WTC11 (cell line): ENCODE data around the gene ATP9A. TPM values are rescaled to one million over a fixed set of nuclear protein-coding genes. Genes with fewer than 3 reads are reported as not detected.

Experiments
- ATAC-seq: fragments of 200-7000 bp; cut with Tn5 transposase; 2 replicates; pipeline ENCODE4 v1.10.0; 2021; ENCODE audit warnings: mild to moderate bottlenecking, moderate library complexity
- CTCF ChIA-PET: fragments of 300-600 bp; sonication (Branson Sonifier 250); formaldehyde crosslinking; loops from one replicate; lab custom pipeline; 2021; ENCODE audit warnings: antibody characterized with exemption; lab: Charles Lee
- POLR2A ChIA-PET: fragments of 350-600 bp; sonication (Branson Sonifier 250); formaldehyde crosslinking; loops from one replicate; lab custom pipeline; 2021; ENCODE audit warnings: antibody characterized with exemption; lab: Charles Lee
- DNase-seq: peaks from one replicate; pipeline ENCODE4 v3.0.0; 2021; ENCODE audit warnings: low spot score
- H3K27ac Mint-ChIP-seq: 2 replicates; pipeline ENCODE4 v1.8.0; 2021; ENCODE audit warnings: mixed read lengths
- H3K27me3 Mint-ChIP-seq: 2 replicates; pipeline ENCODE4 v1.8.0; 2021; ENCODE audit warnings: low read depth, mild to moderate bottlenecking, moderate library complexity, mixed read lengths
- H3K36me3 Mint-ChIP-seq: 2 replicates; pipeline ENCODE4 v1.8.0; 2021; ENCODE audit warnings: mixed read lengths
- H3K4me1 Mint-ChIP-seq: 2 replicates; pipeline ENCODE4 v1.8.0; 2022; ENCODE audit warnings: mixed read lengths
- H3K4me3 Mint-ChIP-seq: 2 replicates; pipeline ENCODE4 v1.8.0; 2021; ENCODE audit warnings: mild to moderate bottlenecking, moderate library complexity, mixed read lengths
- H3K9me3 Mint-ChIP-seq: 2 replicates; pipeline ENCODE4 v1.8.0; 2021; ENCODE audit warnings: mixed read lengths
- CBFB ChIP-seq: sonication (generic); formaldehyde crosslinking; IDR thresholded peaks from 2 replicates; pipeline ENCODE4 v1.8.1; 2022; ENCODE audit warnings: mild to moderate bottlenecking, low read depth, missing genetic modification reagents
- CREB1 ChIP-seq: sonication (generic); formaldehyde crosslinking; IDR thresholded peaks from 2 replicates; pipeline ENCODE4 v1.8.0; 2023; ENCODE audit warnings: mild to moderate bottlenecking, missing genetic modification reagents
- GTF2I ChIP-seq: fragments of 250-450 bp; sonication (Bioruptor Pico); conservative IDR thresholded peaks from 2 replicates; pipeline ENCODE4 v1.4.0; 2021; ENCODE audit warnings: mild to moderate bottlenecking
- KAT7 ChIP-seq: sonication (generic); formaldehyde crosslinking; IDR thresholded peaks from 2 replicates; pipeline ENCODE4 v1.8.1; 2023; ENCODE audit warnings: missing genetic modification reagents, mild to moderate bottlenecking, borderline replicate concordance
- NR2C2 ChIP-seq: sonication (generic); formaldehyde crosslinking; IDR thresholded peaks from 2 replicates; pipeline ENCODE4 v1.8.0; 2022; ENCODE audit warnings: mild to moderate bottlenecking, missing genetic modification reagents
- TP53 ChIP-seq: sonication (generic); formaldehyde crosslinking; IDR thresholded peaks from 2 replicates; pipeline ENCODE4 v1.8.1; 2023; ENCODE audit warnings: mild to moderate bottlenecking, missing genetic modification reagents
- ZNF317 ChIP-seq: sonication (generic); formaldehyde crosslinking; IDR thresholded peaks from 2 replicates; pipeline ENCODE4 v1.8.1; 2023; ENCODE audit warnings: low read depth, mild to moderate bottlenecking, moderate library complexity, missing genetic modification reagents, borderline replicate concordance
- ZNF396 ChIP-seq: fragments of 250-450 bp; sonication (Bioruptor Pico); IDR thresholded peaks from 2 replicates; pipeline ENCODE4 v1.8.0; 2021; ENCODE audit warnings: mild to moderate bottlenecking, moderate library complexity, borderline replicate concordance
- ZNF423 ChIP-seq: fragments of 250-450 bp; sonication (Bioruptor Pico); IDR thresholded peaks from 2 replicates; pipeline ENCODE4 v2.1.2; 2022; ENCODE audit warnings: mild to moderate bottlenecking, moderate library complexity
- ZNF671 ChIP-seq: fragments of 250-450 bp; sonication (Bioruptor Pico); IDR thresholded peaks from 2 replicates; pipeline ENCODE4 v1.8.0; 2021; ENCODE audit warnings: mild to moderate bottlenecking
- total RNA-seq: library from RNA; stranded (reverse); gene quantifications from 3 replicates; pipeline ENCODE4 v1.2.3, GENCODE V29; 2021
- TF ChIP-seq, protein P1 (sequence below): sonication (generic); formaldehyde crosslinking; IDR thresholded peaks from 2 replicates; pipeline ENCODE4 v1.8.1; 2023; ENCODE audit warnings: mild to moderate bottlenecking, missing genetic modification reagents, moderate library complexity
- TF ChIP-seq, protein P2 (sequence below): sonication (generic); formaldehyde crosslinking; IDR thresholded peaks from 2 replicates; pipeline ENCODE4 v1.8.0; 2022; ENCODE audit warnings: mild to moderate bottlenecking, missing genetic modification reagents
- TF ChIP-seq, protein P3 (sequence below): sonication (generic); formaldehyde crosslinking; IDR thresholded peaks from 2 replicates; pipeline ENCODE4 v1.8.1; 2023; ENCODE audit warnings: mild to moderate bottlenecking, missing genetic modification reagents, moderate library complexity
- TF ChIP-seq, protein P4 (sequence below): sonication (generic); formaldehyde crosslinking; IDR thresholded peaks from 2 replicates; pipeline ENCODE4 v1.8.1; 2022; ENCODE audit warnings: low read depth, mild to moderate bottlenecking, moderate library complexity, missing genetic modification reagents, borderline replicate concordance
- TF ChIP-seq, protein P5 (sequence below): sonication (generic); formaldehyde crosslinking; IDR thresholded peaks from 2 replicates; pipeline ENCODE4 v1.8.0; 2022; ENCODE audit warnings: mild to moderate bottlenecking, missing genetic modification reagents
- TF ChIP-seq, protein P6 (sequence below): fragments of 250-450 bp; sonication (Bioruptor Pico); conservative IDR thresholded peaks from 2 replicates; pipeline ENCODE4 v1.9.0; 2021; ENCODE audit warnings: mild to moderate bottlenecking
- TF ChIP-seq, protein P7 (sequence below): sonication (generic); formaldehyde crosslinking; IDR thresholded peaks from 2 replicates; pipeline ENCODE4 v1.8.0; 2023; ENCODE audit warnings: mild to moderate bottlenecking, missing genetic modification reagents

ATP9A gene
- total RNA-seq, 1 experiment from 2014 or later = 5.0 TPM

DNA sequence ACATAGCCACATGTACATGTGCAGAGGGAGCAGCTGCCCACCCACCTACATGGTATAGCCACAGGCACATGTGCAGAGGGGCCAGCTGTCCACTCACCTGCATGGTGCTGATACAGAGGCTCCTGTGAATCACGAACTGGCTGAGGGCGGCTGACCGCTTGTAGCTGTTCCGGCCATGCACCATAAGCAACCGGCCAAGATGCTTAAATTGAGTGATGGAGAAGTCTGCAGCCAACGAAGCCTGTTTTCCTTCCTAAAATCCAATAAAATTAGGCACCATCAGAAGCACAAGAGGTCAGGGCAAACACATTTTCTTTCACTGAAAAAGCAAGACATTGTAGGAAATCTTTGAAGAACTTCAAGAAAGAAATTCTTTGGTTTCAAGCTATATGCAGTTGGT is 154.6 kb downstream of the ATP9A start (continued):
- TF ChIP-seq, protein P1, sequence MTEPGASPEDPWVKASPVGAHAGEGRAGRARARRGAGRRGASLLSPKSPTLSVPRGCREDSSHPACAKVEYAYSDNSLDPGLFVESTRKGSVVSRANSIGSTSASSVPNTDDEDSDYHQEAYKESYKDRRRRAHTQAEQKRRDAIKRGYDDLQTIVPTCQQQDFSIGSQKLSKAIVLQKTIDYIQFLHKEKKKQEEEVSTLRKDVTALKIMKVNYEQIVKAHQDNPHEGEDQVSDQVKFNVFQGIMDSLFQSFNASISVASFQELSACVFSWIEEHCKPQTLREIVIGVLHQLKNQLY (CRISPR knock-in tag) = no peak
- TF ChIP-seq CREB1 (no peak), KAT7 (CRISPR knock-in tag) (no peak), ZNF423 (CRISPR knock-in tag) (no peak), NR2C2 (CRISPR knock-in tag) (no peak), ZNF671 (CRISPR knock-in tag) (no peak), GTF2I (no peak), CBFB (CRISPR knock-in tag) (no peak)
- TF ChIP-seq, protein P2, sequence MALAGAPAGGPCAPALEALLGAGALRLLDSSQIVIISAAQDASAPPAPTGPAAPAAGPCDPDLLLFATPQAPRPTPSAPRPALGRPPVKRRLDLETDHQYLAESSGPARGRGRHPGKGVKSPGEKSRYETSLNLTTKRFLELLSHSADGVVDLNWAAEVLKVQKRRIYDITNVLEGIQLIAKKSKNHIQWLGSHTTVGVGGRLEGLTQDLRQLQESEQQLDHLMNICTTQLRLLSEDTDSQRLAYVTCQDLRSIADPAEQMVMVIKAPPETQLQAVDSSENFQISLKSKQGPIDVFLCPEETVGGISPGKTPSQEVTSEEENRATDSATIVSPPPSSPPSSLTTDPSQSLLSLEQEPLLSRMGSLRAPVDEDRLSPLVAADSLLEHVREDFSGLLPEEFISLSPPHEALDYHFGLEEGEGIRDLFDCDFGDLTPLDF = no peak
- TF ChIP-seq, protein P3, sequence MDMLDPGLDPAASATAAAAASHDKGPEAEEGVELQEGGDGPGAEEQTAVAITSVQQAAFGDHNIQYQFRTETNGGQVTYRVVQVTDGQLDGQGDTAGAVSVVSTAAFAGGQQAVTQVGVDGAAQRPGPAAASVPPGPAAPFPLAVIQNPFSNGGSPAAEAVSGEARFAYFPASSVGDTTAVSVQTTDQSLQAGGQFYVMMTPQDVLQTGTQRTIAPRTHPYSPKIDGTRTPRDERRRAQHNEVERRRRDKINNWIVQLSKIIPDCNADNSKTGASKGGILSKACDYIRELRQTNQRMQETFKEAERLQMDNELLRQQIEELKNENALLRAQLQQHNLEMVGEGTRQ (CRISPR knock-in tag) = no peak
- TF ChIP-seq, protein P4, sequence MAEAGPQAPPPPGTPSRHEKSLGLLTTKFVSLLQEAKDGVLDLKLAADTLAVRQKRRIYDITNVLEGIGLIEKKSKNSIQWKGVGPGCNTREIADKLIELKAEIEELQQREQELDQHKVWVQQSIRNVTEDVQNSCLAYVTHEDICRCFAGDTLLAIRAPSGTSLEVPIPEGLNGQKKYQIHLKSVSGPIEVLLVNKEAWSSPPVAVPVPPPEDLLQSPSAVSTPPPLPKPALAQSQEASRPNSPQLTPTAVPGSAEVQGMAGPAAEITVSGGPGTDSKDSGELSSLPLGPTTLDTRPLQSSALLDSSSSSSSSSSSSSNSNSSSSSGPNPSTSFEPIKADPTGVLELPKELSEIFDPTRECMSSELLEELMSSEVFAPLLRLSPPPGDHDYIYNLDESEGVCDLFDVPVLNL (CRISPR knock-in tag) = no peak
- TF ChIP-seq, protein P5, sequence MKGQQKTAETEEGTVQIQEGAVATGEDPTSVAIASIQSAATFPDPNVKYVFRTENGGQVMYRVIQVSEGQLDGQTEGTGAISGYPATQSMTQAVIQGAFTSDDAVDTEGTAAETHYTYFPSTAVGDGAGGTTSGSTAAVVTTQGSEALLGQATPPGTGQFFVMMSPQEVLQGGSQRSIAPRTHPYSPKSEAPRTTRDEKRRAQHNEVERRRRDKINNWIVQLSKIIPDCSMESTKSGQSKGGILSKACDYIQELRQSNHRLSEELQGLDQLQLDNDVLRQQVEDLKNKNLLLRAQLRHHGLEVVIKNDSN (CRISPR knock-in tag) = no peak
- TF ChIP-seq, protein P6, sequence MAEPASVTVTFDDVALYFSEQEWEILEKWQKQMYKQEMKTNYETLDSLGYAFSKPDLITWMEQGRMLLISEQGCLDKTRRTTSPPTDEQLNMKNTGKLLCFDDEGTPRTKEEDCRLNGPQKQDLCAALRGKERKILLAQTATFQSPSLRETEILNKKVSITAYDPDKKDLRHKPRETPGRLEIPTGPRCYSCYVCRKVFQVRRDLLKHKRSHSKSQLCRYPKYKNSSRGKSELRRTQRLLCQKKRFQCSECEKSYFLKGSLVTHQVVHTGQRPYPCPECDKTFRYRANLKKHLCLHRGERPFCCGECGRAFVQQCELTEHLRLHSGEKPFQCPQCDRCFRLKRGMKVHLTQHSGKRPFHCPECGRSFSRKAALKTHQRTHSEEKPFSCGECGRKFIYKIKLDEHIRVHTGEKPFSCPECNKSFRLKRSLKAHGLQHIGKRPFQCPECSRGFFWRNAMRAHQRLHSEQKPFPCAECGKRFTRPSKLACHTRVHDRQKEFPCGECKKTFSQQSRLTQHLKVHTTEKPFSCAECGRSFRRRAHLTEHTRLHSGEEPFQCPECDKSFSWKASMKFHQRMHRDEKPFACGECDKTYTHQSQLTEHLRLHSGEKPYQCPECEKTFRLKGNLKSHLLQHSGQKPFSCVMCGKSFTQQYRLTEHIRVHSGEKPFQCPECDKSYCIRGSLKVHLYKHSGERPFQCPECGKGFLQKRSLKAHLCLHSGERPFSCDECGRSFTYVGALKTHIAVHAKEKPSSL (CRISPR knock-in tag) = no peak

DNA sequence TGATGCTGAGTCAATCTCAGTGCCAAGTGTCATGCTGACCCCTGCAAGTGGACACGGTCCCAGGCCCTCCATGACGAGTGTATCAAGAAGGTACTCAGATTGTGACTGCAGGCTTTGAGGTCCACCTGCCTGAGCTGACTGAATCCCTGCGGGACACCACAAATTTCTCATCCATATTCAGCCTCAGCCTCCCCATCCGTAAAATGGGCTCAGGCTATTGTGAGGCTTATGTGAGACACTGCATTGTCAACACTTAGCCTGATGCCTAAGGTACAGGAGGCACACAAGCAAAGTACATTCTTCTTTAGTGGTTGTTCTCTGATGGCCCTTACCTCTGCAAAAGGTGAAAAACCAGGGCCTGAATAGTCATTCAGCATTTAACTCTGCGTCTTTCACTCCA is 155.3 kb downstream of the ATP9A start:
- no peak for ATAC-seq
- no peaks in the 10 kb centered on the region for H3K27me3 Mint-ChIP-seq
- no peaks in the 10 kb centered on the region for H3K9me3 Mint-ChIP-seq
- H3K27ac Mint-ChIP-seq = no peak overlapping the region
- no peak for TF ChIP-seq ZNF317 (CRISPR knock-in tag)
- TF ChIP-seq TP53 (CRISPR knock-in tag) = no peak
- no peak overlapping the region for H3K4me3 Mint-ChIP-seq
- DNase-seq = no peak
- H3K4me1 Mint-ChIP-seq = 0 out of 2 replicates have a peak, but pooled peaks cover 2% of the 10 kb centered on the region
- CTCF ChIA-PET = interaction anchor here (2.0 kb wide), 2 partner anchors 11 to 18 kb away, joined by 8 read pairs; no protein-coding TSS in a partner anchor
- no peaks in the 10 kb centered on the region for H3K36me3 Mint-ChIP-seq
- POLR2A ChIA-PET = no interaction called here

DNA sequence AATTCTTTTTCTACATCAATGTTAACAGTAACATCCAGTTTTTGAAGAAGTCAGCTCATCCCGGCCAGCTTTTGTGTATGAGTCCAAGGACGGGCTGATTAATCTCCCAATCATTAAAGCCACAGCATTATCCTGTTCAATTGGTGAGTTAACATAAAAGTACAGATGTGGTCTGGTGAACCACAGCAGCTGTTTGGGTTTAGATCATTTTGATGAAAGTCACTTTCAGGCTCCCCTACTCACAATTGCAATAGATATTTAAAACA is 156.6 kb downstream of the ATP9A start:
- H3K4me1 Mint-ChIP-seq = 0 out of 2 replicates have a peak, but pooled peaks cover 5% of the 10 kb centered on the region
- TF ChIP-seq, protein P7, sequence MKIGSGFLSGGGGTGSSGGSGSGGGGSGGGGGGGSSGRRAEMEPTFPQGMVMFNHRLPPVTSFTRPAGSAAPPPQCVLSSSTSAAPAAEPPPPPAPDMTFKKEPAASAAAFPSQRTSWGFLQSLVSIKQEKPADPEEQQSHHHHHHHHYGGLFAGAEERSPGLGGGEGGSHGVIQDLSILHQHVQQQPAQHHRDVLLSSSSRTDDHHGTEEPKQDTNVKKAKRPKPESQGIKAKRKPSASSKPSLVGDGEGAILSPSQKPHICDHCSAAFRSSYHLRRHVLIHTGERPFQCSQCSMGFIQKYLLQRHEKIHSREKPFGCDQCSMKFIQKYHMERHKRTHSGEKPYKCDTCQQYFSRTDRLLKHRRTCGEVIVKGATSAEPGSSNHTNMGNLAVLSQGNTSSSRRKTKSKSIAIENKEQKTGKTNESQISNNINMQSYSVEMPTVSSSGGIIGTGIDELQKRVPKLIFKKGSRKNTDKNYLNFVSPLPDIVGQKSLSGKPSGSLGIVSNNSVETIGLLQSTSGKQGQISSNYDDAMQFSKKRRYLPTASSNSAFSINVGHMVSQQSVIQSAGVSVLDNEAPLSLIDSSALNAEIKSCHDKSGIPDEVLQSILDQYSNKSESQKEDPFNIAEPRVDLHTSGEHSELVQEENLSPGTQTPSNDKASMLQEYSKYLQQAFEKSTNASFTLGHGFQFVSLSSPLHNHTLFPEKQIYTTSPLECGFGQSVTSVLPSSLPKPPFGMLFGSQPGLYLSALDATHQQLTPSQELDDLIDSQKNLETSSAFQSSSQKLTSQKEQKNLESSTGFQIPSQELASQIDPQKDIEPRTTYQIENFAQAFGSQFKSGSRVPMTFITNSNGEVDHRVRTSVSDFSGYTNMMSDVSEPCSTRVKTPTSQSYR = no peak
- no peak for TF ChIP-seq ZNF396 (CRISPR knock-in tag)
- POLR2A ChIA-PET = no interaction called here
- no peak overlapping the region for H3K27ac Mint-ChIP-seq
- no peaks in the 10 kb centered on the region for H3K27me3 Mint-ChIP-seq
- CTCF ChIA-PET = interaction anchor here (0.9 to 2.9 kb wide), 6 partner anchors 10 to 630 kb away, joined by 3 to 17 read pairs (median 6); no protein-coding TSS in a partner anchor
- H3K4me3 Mint-ChIP-seq = no peak overlapping the region
- DNase-seq (no peak), ATAC-seq (no peak)
- H3K36me3 Mint-ChIP-seq = no peaks in the 10 kb centered on the region
- no peaks in the 10 kb centered on the region for H3K9me3 Mint-ChIP-seq
